Measurements from ENCODE around the gene CRYGS. TPM values are rescaled to one million over a fixed set of nuclear protein-coding genes. Genes with fewer than 3 reads are reported as not detected.
"Not testable (repeated sequence)": the region's sequence is repeated elsewhere in the genome, so short reads cannot be mapped to it uniquely, and the experiment has no call there.

Gene CRYGS
- total RNA-seq, 4 donors from 2014 or later = 0.26 to 2.7 (median 1.6) TPM

DNA sequence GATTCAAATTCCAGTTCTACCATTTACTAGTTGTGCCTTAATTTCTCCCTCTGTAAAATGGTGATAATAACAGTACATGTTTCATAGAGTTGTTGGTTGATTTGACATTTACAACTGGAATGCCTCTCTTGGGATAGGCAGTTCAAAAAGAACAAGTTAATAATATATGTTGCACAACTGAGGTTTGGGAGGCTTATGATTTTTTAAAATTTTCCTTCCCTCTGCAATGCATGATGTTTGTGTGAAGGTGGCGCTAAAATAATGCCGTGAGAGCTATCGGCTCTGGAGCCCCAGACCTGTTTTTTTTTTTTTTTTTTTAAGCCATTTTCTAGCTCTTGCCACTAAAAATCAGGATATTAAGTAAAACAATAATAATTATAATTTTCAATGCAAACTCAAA lies 44.9 kb upstream of the CRYGS start:
- Histone ChIP-seq H3K4me1 (peaks cover 0 to 23% (median 5%) of the 10 kb centered on the region in 3 donors), H3K9me3 (no peaks in the 10 kb centered on the region), H3K27ac (peak overlapping the region; percentile 11 to 66 (median 46)), H3K27me3 (no peaks in the 10 kb centered on the region), H3K4me3 (no peak overlapping the region), H3K36me3 (peaks cover 0 to 28% (median 0%) of the 10 kb centered on the region in 3 donors)
- no peak for DNase-seq
- 55 to 61% methylated on average over 3 of the region's 3 CpGs for WGBS, 2 donors
- TF ChIP-seq CTCF (IDR thresholded peaks at IDR 0.05) (no peak), POLR2A (IDR thresholded peaks at IDR 0.05) (no peak)
- intact Hi-C loops (cut with DNase I) = no loop called here

DNA sequence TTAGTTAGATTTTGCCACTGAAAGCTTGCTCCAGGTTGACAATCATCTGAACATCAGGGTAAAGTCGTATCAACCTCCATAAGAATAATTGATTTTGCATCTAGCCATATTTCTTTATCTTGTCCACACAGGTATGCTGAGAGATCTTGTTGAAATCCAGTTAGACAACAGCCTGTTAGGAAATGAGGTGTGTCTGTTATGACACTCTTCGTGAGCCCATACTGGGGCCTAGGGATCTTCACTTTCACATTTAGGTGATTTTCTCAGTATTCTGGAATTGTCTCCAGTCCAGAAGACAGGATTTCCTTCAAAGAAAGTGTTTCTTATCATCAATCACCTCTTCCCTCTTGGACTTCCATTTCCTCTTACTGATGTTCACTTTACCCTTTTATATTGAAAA lies 44.5 kb upstream of the CRYGS start:
- TF ChIP-seq POLR2A (IDR thresholded peaks at IDR 0.05) (no peak), CTCF (IDR thresholded peaks at IDR 0.05) (no peak)
- DNase-seq = no peak
- intact Hi-C loops (cut with DNase I) = no loop called here
- peaks cover 0 to 23% (median 5%) of the 10 kb centered on the region in 3 donors for H3K4me1 ChIP-seq
- 33 to 42% methylated on average over 2 of the region's 2 CpGs for WGBS, 2 donors
- H3K36me3 ChIP-seq = peaks cover 0 to 33% (median 0%) of the 10 kb centered on the region in 3 donors
- H3K27me3 ChIP-seq = no peaks in the 10 kb centered on the region
- H3K4me3 ChIP-seq = no peak overlapping the region
- no peaks in the 10 kb centered on the region for H3K9me3 ChIP-seq
- H3K27ac ChIP-seq = peak overlapping the region; percentile 11 to 66 (median 46)

DNA sequence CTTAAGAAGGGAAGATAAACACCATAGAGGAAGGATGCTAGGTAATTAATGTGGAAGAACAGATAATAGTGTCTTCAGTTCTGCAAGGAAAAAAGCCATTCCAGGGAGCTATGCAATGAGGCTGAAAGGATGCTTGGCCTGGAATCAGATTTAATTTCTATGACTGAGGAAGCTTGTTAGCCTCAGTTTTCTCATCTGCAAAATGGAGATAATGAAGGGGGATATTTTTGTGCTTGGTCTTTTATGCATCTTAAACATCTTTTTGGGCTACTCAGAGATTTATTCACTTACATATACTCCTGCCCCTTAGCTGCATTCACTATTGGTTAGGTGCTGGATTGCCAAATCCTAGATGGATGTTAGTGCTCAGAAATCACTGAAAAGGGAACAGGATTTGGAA lies 43.0 kb upstream of the CRYGS start:
- TF ChIP-seq CTCF (IDR thresholded peaks at IDR 0.05) (no peak), POLR2A (IDR thresholded peaks at IDR 0.05) (no peak)
- no peaks in the 10 kb centered on the region for H3K27me3 ChIP-seq
- H3K36me3 ChIP-seq = peaks cover 2 to 47% (median 12%) of the 10 kb centered on the region in 3 donors
- H3K4me1 ChIP-seq = peaks cover 0 to 23% (median 5%) of the 10 kb centered on the region in 3 donors
- intact Hi-C loops (cut with DNase I) = no loop called here
- H3K27ac ChIP-seq = no peak overlapping the region
- no peaks in the 10 kb centered on the region for H3K9me3 ChIP-seq
- DNase-seq = no peak
- H3K4me3 ChIP-seq = no peak overlapping the region

DNA sequence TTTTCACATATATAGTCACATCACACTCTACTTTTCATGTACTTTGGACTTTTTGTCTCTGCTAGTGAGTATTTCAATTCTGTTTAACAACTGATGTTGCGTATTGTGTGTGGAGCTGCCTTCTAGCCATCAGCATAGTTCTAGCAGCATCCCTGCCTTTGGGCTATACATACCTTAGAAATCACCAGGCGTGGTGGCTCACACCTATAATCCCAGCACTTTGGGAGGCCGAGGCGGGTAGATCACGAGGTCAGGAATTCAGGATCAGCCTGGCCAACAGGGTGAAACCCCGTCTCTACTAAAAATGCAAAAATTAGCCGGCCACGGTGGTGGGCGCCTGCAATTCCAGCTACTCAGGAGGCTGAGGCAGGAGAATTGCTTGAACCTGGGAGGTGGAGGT lies 42.1 kb upstream of the CRYGS start:
- WGBS, 2 donors = 87 to 91% methylated on average over 5 to 9 of the region's 9 CpGs
- intact Hi-C loops (cut with DNase I) = not testable (repeated sequence)
- peaks cover 5 to 56% (median 13%) of the 10 kb centered on the region in 3 donors for H3K36me3 ChIP-seq

DNA sequence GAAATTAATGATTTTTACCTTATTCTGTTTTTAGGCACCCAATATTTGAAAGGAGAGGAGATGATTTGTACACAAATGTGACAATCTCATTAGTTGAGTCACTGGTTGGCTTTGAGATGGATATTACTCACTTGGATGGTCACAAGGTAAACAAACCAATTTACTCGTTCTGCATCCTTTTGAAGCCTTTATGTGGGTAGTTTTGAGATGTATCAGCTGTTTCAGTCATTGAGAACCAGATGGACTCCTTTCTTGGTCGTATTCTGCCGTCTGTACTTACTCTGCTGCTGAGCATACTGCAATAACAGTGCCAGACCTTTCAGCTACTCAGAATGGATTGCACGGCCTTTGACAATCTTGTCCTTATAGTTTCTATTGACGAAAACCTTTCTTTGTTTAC lies 39.7 kb upstream of the CRYGS start:
- Histone ChIP-seq H3K9me3 (no peaks in the 10 kb centered on the region), H3K4me1 (peaks cover 0 to 7% (median 0%) of the 10 kb centered on the region in 3 donors), H3K27ac (no peak overlapping the region), H3K4me3 (no peak overlapping the region), H3K36me3 (peaks cover 5 to 81% (median 25%) of the 10 kb centered on the region in 3 donors), H3K27me3 (no peaks in the 10 kb centered on the region)
- WGBS, 2 donors = 59 to 63% methylated on average over 5 of the region's 5 CpGs
- no peak for DNase-seq
- intact Hi-C loops (cut with DNase I) = no loop called here
- no peak for TF ChIP-seq POLR2A (IDR thresholded peaks at IDR 0.05)
- no peak for TF ChIP-seq CTCF (IDR thresholded peaks at IDR 0.05)

More for the DNA sequence above, 42.1 kb upstream of the CRYGS start:
- H3K9me3 ChIP-seq, H3K27me3 ChIP-seq, DNase-seq, H3K27ac ChIP-seq, H3K4me3 ChIP-seq: not testable (repeated sequence)
- peaks cover 0 to 23% (median 5%) of the 10 kb centered on the region in 3 donors for H3K4me1 ChIP-seq

GRCh38 chr3:186582541-186582940 lies 38.4 kb upstream of the CRYGS start:
- DNase-seq = no peak
- Histone ChIP-seq H3K27ac (no peak overlapping the region), H3K4me1 (no peaks in the 10 kb centered on the region), H3K4me3 (no peak overlapping the region), H3K9me3 (no peaks in the 10 kb centered on the region), H3K27me3 (no peaks in the 10 kb centered on the region), H3K36me3 (peaks cover 5 to 94% (median 28%) of the 10 kb centered on the region in 3 donors)
- no peak for TF ChIP-seq POLR2A (IDR thresholded peaks at IDR 0.05)
- WGBS, 2 donors = 96% methylated on average over 6 of the region's 6 CpGs
- intact Hi-C loops (cut with DNase I) = no loop called here

Measured in esophagus squamous epithelium (tissue), 5 donors.